LNCaP clone FGC (cell line): Measurements from ENCODE around the gene TRUB1.

Source experiments
- DNase-seq: peaks from one replicate; pipeline ENCODE4 v3.0.0-alpha.2; 2011; ENCODE audit warnings: low read depth
- H3K4me3 ChIP-seq: 2 replicates; pipeline ENCODE4 v1.5.1; 2011; ENCODE audit warnings: mild to moderate bottlenecking, low read depth, low read length, control low read depth
- CTCF ChIP-seq: IDR thresholded peaks from 2 replicates; pipeline ENCODE4 v1.5.1; 2012; ENCODE audit warnings: mild to moderate bottlenecking; ENCODE audit not compliant: control insufficient read depth, insufficient read depth; ENCODE audit errors: extremely low read depth

Gene TRUB1

GRCh38 chr10:114922003-114922402 lies 16.0 kb upstream of the TRUB1 start:
- TF ChIP-seq CTCF = no peak

DNA sequence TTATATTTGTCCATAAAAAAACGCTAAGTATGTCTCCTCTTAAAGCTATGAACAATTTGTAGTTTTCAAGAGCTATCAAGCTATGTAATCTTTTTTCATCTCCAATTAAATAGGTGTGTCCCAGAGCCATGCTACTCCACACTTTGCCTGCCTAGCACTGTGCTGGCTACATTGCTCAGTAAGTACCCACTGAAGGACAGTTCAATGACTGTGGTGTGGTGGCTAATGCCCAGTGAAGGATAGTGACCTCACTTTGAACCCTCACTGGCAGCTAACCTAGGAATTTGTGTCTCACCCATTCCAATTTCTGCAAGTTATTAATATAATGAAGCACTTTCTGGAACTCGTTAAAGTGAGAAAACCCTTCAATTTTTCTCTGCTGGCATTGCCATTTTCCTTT lies 14.4 kb upstream of the TRUB1 start:
- H3K4me3 ChIP-seq = no peak overlapping the region

More at GRCh38 chr10:114922003-114922402, 16.0 kb upstream of the TRUB1 start:
- no peak for DNase-seq
- H3K4me3 ChIP-seq = no peak overlapping the region

GRCh38 chr10:114925587-114926586 lies 12.1 kb upstream of the TRUB1 start:
- no peak overlapping the region for H3K4me3 ChIP-seq
- no peak for TF ChIP-seq CTCF
- DNase-seq = no peak

More for the DNA sequence above, 14.4 kb upstream of the TRUB1 start:
- no peak for DNase-seq
- no peak for TF ChIP-seq CTCF

DNA sequence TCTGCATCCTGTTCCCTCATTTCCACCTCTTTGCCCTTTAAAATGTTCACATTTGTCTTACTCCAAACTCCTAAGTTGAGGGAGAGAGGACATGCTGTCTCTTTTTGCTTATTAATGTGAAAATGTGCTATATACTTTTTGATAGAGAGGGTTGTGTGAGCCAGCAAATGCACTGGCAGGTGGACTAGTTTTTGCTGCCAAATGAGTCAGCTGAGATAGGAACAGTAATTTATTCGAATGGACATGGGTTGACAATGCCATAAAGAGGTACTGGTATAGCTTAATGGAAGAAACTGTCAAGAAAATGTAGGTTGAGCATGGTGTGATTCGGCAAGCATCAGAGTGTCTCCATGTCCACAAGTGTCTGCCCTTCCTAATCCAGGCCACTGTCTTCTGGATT lies 9.2 kb upstream of the TRUB1 start:
- no peak for DNase-seq
- no peak for TF ChIP-seq CTCF
- no peak overlapping the region for H3K4me3 ChIP-seq

GRCh38 chr10:114930320-114930719 lies 7.7 kb upstream of the TRUB1 start:
- H3K4me3 ChIP-seq = no peak overlapping the region
- no peak for TF ChIP-seq CTCF
- no peak for DNase-seq

DNA sequence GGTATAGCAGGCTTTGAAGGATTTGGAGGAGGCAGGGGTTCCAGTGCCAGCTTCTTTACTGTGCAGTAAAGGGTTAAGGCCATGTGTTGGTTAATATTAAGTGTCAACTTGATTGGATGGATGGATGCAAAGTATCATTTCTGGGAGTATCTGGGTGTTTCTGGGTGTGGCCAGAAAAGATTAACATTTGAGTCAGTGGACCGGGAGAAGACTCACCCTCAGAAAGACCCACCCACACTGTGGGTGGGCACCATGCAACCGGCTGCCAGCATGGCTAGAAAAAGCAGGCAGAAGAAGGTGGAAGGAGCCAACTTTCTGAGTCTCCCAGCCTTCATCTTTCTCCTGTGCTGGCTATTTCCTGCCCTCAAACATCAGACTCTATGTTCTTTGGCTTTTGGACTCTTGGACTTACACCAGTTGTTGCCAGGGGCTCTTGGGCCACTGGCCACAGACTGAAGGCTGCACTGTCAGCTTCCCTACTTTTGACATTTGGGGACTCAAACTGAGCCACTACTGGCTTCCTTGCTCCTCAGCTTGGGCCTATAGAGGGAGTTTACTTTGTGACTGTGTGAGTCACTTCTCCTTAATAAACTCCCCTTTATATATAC lies 6.8 kb upstream of the TRUB1 start:
- no peak for DNase-seq
- no peak overlapping the region for H3K4me3 ChIP-seq
- TF ChIP-seq CTCF = no peak
